NCI-H446 (cell line): ENCODE results near the gene MST1R.
A peak's percentile ranks its signal among the peaks of the same experiment; 100 is the strongest.
"Not testable (repeated sequence)": the region's sequence is repeated elsewhere in the genome, so short reads cannot be mapped to it uniquely, and the experiment has no call there.

Source experiments
- DNase-seq, 2 experiments: peaks; one replicate each; lab custom pipeline; 2025; lab: John Stamatoyannopoulos, UW

The MST1R gene

DNA sequence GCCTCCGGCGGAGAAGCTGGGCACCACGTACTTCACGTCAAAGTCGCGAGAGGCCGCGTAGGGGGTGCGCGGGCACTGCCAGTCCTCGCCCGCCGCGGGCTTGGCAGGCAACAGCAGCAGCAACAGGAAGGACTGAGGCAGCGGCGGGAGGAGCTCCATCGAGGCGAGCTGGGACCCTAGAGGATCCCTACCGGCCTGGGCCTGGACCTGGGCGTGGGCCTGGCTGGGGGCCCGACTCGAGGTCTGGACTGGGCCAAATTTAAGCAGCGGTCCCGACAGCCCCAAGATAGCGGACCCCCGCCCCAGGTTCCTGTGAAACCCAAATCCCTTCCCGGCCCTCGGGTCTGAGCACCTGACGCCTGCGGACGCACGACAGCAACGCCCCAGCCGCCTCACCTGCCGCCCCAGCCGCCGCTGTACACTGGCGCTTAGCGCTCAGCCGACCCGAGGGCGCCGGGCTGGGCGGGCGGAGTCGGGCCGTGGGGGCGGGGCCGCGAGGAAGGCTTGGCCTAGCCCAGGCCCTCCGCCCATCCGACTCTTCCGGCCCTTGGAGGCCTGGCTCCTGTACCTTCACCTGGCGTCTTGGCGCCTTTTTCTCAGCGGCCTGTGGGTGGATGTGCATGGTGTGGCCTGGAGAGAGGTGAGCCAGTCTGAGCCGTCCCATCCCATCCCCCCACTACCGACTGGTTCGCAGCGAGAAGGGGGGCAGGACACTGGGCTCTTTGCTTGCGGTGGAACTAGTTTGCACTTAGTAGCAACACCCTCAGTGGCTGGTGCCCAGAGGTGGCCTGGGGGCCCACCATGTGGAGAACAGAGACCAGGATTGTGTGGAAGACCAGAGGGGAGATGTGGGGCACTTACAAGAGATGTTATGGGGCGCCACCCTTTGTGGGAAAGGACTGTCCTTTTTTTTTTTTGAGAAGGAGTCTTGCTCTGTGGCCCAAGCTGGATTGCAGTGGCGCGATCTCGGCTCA lies at the start of gene MST1R:
MST1R (minus strand) TSS at position 423 of the 974 bp plus-strand sequence; CDS start at position 159, 264 bp downstream.
- DNase-seq, result no peak

DNA sequence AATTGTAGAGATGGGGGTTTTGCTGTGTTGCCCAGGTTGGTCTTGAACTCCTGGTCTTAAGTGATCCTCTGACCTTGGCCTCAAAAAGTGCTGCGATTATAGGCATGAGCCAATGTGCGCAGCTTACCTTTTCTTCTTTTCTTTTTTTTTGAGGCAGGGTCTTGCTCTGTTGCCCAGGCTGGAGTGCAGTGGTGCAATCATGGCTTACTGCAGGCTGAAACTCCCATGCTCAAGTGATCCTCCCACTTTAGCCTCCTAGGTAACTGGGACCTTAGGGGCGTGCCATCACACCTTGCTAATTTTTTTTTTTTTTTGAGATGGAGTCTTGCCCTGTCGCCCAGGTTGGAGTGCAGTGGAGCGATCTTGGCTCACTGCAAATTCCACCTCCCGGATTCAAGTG lies 49.3 kb upstream of the MST1R start:
- no peak for DNase-seq

DNA sequence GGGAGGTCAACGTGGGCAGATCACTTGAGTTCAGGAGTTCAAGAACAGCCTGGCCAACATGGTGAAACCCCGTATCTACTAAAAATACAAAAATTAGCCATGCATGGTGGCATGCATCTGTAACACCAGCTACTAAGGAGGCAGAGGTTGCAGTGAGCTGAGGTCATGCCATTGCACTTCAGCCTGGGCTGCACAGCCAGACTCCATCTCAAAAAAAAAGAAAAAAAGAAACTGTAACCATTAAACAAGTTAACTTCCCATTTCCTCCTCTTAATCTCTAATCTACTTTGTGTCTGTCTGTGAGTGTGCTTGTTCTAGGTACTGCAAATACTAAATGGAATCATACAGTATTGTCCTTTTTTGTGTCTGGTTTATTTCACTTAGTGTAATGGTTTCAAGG lies 39.0 kb upstream of the MST1R start:
- no peak for DNase-seq

DNA sequence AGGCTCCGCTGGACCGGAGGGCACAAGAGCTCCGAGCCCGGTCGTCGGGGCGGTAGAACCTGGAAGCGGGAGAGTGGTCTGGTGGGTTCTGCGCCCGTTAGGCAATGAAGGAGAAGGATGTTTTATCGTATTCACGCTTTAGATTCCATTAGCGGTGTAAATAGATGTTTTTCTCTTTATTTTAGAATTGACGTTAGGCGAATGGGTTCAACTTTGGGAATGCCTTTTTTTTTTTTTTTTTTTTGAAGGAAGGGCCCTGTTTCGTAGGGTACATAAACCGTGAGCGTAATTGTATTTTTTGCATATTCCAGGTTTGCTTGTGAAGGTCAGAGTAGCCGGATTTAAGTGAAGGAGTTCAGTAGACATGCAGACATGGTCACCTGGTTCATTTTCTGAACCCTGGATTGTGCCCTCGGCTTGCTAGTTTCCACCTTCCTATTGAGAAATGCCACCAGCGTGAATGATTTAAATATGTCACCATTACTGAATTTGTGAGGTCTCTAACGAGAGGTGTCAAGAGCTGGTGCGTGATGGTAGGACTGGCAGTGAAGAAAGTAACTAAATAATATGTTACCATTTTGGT lies 37.1 kb upstream of the MST1R start:
- no peak for DNase-seq

DNA sequence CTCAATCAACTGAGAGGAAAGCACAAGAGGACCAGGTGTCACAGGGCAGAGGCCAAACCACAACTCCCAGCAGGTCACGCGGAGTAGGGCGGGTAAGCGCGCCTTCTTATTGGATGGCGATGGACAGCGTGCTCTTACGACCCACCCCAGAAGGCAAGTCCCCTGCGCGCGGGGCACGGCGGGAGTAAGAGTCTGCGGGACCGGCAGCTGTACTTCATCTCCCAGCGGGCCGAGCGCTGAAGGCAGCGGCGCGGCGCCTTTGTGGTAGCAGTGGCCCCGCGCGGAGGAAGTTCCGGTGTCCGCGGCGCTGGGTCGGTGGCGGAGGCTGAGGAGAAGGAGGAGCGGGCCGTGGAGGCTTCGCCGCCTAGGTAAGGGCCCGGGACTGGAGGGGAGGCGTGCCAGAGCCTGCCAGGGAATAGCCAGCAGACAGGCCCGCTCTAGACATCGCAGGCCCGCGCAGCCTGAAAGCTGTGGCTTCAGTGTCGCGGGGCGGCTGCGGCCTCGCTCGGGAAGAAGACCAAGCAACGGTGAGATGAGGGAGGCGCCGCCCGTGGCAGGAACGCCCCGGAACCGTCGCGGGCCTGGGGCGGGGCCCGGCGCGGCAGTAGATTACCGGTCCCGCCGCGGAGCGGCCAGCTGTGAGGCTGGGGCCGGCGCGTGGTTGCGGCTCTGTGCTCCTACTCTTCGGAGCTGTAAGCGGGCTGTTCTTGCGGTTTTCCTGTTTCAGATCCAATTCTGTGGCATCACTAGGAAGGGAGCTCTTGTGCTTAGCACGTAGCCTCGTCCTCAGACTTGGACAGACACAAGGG lies 36.4 kb upstream of the MST1R start, which contains the start of gene RBM6:
RBM6 (plus strand) TSS at position 293 of the 809 bp plus-strand sequence. CDS start 22,492 bp downstream, outside the sequence.
- DNase-seq, result peak; percentile 92

DNA sequence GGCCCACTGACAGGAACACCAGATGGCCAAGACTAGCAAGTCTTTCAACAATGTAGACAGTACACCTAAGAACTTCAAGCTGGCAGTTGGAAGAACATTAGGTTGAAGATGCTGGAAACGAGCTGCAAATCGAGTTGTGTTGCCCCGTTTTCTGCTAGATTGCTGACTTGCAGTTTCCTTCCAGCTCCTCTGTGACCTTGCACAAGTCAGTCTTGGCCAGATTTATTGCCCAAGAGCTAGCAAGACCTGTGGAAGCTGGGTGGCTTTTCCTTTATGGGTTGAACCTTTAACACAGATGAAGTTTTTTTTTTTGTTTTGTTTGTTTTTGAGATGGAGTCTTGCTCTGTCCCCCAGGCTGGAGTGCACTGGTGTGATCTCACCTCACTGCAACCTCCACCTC lies 33.4 kb upstream of the MST1R start:
- DNase-seq, result no peak

DNA sequence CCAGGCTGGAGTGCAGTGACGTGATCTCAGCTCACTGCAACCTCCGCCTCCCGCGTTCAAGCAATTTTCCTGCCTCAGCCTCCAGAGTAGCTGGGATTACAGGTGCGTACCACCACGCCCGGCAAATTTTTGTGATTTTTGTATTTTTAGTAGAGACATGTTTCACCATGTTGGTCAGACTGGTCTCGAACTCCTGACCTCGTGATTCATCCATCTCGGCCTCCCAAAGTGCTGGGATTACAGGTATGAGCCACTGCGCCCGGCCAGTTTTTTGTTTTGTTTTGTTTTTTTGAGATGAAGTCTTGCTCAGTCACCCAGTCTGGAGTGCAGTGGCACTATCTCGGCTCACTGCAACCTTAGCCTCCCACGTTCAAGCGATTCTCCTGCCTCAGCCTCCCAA lies 28.6 kb upstream of the MST1R start:
- not testable (repeated sequence) for DNase-seq

DNA sequence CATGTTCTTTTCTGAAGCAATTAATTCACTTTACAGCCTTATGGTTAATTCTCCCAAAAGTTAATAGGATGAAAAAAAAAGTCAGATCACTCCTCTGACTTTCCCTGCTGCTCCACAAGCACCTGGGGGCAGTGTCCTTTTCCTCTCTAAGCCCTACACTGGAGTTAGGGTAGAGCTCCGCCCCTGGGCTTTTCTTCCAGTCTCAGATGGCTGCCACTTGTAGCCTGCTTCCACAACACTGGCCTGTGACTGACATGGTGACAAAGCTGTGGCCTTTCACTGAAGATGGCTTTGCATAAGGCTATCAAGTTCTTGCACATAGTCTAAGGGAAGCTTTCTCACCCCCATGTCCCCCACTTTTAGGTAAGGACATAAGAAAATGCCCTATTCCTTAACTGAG lies 27.2 kb upstream of the MST1R start:
- peak in 1 of 2 experiments; percentile 2 for DNase-seq

DNA sequence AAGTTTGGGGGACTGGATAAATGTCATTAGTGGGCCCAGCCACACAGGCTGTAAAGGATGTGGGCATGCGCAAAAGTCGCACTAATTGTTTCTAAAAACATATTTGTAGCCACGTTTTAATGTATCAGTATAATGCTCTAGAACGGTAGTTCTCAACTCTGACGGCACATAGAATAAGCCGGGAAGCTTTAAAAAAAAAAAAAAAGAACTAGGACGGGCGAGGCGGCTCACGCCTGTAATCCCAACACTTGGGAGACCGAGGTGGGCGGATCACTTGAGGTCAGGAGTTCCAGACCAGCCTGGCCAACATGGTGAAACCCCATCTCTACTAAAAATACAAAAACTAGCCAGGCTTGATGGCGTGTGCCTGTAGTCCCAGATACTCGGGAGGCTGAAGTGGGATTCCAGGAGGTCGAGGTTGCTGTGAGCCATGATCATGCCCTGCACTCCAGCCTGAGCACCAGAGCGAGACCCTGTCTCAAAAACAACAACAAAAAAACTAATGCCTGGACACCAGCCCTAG lies 26.6 kb upstream of the MST1R start:
- no peak for DNase-seq

DNA sequence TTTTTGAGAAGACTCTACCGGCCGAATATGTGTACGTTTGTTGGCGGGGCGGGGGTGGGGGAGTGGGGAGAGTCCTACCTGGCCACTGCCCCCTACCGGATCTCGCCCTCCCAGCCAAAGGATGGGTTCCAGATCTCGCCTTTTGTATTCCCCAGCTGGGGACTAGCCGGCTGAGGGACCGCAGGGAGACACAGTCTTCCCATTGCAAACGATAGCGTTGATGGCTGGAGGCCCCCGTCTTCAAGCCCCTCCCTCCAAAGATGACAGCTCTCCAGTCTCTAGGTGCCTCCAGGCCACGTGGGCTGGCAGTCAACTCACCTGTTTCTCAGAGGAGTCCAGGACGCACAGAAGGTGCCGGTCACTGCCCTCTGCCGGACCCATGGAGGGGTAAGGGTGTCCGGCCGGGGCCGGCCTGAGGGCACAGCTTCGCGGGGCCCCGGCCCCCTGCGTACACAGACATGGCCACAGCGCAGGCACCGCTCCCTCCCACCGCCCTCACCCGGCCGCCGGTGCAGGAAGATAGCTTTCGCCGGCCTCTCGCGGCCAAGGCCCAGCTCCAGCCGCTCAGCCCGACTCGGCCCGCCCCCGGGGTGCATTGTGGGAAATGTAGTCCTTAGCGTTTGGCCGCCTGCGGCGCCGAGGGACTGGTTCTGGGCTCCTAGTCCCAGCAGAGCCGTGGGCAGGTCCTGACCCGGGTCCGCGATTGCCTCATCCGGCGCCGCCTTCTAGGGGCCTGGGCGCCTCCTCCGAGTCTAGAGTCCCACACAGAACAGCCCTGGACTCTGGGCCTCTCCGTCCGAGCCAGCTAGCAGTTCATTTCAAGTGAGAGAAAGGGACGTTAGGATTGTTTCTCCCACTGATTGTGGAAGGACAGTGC lies 25.9 kb upstream of the MST1R start, which contains the start of gene MON1A:
MON1A (minus strand) TSS at position 521 of the 877 bp plus-strand sequence. CDS start 16,465 bp downstream, outside the sequence.
- DNase-seq, result peak; percentile 62 to 76

DNA sequence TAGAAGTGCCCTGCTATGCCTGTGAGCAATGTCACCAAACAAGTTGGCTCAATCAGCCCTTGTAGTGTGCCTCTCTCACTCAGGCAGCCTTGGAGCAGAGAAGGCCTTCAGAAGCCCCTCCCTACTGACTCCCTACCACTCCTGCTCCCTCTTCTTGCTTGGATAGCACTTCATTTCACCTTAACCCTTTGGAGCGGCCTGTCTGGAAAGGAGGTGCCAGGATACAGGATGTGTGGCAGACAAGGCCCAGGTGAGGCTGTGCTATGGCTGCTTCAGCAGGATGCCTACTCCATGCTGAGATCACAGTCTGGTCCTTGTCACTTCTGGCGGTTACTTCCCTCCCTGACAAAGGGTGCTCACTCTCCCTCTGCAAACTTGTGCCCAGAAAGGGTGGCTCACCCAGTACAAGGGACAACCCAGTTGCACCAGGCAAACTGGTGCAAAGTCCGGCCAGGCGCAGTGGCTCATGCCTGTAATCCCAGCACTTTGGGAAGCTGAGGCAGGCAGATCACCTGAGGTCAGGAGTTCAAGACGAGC lies 24.9 kb upstream of the MST1R start:
- DNase-seq, result no peak

DNA sequence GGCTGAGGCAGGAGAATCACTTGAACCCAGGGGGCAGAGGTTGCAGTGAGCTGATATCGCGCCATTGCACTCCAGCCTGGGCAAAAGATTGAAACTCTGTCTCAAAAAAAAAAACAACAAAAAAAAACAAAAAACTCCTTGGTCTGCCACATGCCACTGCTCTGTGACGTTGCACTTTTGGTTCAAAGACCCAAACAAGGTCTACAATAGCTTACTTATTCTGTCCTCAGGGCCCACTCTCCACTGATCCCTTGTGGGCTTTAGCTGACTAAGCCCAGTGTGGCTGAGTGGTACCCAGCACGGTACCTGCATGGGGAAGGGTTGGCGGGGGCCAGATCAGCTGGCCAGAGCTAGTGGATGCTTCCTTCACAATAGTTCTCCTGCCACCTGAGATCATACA lies 24.1 kb upstream of the MST1R start:
- DNase-seq, result no peak

DNA sequence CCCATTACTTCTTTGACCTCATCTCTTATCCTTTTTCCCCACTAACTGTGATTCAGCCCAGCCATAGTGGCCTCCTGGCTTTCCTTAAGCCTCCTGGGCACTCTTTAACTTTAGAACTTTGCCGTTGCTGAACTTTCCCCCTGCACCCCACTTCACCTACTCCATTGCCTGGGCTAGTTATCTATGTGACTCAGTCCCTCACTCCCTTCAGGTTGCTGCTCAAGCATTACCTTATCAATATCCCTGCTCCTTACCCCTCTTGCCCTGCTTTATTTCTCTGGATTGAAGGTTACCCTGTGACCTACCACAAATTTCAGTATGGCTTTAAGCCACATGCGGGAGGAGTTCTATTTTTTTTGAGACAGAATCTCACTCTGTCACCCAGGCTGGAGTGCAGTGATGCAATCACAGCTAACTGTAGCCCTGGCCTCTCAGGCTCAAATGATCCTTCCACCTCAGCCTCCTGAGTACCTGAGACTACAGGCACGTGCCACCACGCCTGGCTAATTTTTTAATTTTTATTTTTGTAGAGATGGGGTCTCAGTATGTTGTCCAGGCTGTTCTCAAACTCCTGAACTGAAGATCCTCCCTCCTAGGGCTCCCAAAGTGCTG lies 22.6 kb upstream of the MST1R start:
- DNase-seq, result no peak

DNA sequence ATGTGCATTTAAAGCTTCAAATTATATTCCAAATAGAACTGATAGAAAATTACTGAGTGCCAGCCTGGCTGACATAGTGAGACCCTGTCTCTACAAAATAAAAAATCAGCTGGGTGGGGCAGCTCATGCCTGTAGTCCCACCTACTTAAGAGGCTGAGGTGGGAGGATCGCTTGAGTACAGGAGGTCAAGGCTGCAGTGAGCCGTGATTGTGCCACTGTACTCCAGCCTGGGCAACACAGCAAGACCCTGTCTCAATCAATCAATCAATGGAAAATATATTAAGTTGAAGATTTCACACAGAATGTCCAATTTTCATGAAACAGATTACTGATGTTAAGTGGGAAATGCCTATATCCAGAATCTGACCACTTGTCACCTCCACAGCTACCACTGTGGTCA lies 21.8 kb upstream of the MST1R start:
- no peak for DNase-seq

DNA sequence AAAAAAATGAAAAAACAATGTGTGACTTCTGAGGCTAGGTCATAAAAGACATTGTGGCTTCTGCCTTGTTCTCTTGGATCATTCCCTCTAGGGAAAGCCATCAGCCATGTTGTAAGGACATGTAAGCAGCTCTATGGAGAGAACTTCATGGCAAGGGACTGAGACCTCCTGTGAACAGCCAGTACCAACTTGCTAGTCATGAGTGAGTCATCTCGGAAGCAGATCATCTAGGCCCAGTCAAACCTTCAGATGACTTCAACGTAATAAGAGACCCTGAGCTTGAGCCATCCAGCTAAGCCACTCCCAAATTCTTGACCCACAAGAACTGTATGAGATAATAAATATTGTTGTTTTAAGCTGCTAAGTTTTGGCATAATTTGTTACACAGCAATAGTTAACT lies 21.0 kb upstream of the MST1R start:
- no peak for DNase-seq

DNA sequence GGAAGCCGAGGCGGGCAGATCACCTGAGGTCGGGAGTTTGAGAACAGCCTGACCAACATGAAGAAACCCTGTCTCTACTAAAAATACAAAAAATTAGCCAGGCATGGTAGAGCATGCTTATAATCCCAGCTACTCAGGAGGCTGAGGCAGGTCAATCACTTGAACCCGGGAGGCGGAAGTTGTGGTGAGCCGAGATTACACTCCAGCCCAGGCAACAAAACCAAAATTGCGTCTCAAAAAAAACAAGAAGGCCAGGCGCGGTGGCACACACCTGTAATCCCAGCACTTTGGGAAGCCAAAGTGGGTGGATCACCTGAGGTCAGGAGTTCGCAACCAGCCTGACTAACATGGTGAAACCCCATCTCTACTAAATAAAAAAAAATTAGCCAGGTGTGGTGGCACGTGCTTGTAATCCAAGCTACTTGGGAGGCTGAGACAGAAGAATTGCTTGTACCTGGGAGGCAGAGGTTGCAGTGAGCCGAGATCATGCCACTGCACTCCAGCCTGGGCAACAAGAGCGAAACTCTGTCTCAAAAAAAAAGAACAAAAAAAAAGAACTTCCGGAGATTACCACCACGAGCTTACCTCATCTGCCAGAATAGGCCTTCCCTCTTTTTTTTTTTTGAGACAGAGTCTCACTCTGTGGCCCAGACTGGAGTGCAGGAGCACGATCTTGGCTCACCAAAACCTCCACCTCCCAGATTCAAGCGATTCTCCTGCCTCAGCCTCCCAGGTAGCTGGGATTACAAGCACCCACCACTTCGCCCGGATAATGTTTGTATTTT lies 14.3 kb upstream of the MST1R start:
- not testable (repeated sequence) for DNase-seq

DNA sequence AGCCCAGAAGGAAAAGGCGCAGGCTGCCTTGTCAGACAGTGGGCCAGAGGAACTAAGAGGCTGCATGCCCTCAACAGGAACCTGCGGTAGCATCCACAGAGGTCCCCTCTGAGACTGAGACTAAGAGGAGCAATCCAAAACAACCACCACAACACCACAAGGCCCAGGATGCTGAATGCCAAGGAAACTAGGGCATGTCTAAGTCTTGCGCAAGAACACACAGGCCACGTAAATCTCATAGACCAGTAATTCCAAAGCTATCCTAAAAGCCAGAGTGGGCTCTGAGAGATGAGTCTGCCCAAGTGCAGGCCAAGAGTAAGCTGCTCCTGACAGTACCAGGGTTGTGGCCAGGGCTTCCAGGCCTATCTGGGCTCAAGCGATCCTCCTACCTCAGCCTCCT lies 13.0 kb upstream of the MST1R start:
- no peak for DNase-seq

DNA sequence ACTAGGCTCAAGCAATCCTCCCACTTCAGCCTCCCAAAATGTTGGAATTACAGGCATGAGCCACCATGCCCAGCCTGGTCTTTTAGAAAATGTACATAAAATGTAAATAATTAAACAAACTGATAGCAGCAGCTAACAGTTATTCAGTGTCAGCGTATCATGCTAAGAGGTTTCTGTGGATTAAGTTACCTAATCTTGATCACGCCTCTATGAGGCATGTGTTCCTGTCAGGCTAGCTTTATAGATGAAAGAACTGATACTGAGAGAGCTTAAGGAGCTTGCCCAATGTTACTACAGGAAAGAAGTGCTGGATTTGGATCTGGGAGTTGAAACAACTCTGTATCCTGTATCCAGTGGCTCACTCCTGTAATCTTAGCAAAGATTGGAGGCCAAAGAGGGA lies 11.2 kb upstream of the MST1R start:
- no peak for DNase-seq

DNA sequence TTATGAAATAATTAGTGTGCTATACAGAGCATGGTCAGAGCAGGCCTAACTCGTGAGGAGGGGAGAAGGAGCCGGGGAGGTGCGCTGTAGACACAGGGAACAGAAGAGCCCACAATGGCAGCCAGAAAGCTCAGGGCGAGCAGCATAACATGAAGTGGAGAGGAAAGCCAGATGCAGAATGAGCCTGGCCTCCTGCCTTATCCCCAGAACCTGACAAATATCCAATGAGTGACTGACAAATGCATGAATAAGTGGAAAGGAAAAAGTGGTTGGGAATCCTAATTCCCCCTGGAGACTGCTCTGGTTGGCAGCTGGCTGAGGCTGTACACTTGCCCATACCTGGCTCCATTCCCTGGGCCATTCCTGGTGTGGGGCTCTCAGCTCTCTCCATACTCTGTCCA lies 9.2 kb upstream of the MST1R start:
- DNase-seq, result peak; percentile 28 to 56
